Fibroblast of mammary gland (primary cell): ENCODE data around the gene HSD11B1L.
"Not testable (repeated sequence)": the region's sequence is repeated elsewhere in the genome, so short reads cannot be mapped to it uniquely, and the experiment has no call there.

Experiments used
- DNase-seq: peaks from one replicate; pipeline ENCODE4 v3.0.0-alpha.2; 2010; ENCODE audit warnings: low read depth
- H3K4me3 ChIP-seq: 2 replicates; pipeline ENCODE4 v1.5.1; 2011; ENCODE audit warnings: low read depth, mild to moderate bottlenecking, low read length, moderate library complexity; ENCODE audit not compliant: control insufficient read depth
- TF ChIP-seq, protein P1 (sequence below): conservative IDR thresholded peaks from 2 replicates; pipeline ENCODE4 v1.5.1; 2011; ENCODE audit warnings: low read depth, low read length, inconsistent platforms; ENCODE audit not compliant: control insufficient read depth, insufficient read depth

HSD11B1L gene

DNA sequence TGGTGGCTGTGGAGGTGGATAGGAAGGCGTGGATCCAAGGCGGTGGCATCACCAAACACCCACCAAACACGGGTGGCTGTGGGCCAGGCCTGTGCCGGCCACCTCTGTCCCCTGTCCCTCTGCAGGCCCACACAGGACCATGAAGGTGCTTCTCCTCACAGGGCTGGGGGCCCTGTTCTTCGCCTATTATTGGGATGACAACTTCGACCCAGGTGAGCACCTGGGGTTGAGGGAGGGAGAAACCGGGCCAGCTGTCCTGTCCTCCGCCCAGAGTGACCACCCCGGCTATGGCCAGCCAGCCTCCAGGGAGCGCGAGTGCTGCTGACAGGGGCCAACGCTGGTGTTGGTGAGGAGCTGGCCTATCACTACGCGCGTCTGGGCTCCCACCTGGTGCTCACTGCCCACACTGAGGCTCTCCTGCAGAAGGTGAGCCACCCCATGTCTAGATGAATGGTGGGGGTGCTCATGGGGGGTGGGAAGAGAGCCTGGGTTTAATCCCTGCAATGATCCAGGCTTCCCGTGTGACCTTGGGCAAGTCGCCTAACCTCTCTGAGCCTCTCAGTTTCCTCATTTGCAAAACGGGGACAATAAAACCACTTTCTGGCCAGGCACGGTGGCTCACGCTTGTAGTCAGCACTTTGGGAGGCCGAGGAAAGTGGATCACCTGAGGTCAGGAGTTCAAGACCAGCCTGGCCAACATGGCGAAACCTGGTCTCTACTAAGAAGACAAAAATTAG, 4.0 kb downstream of the HSD11B1L start:
- no peak overlapping the region for H3K4me3 ChIP-seq
- DNase-seq, result no peak
- TF ChIP-seq, protein P1, sequence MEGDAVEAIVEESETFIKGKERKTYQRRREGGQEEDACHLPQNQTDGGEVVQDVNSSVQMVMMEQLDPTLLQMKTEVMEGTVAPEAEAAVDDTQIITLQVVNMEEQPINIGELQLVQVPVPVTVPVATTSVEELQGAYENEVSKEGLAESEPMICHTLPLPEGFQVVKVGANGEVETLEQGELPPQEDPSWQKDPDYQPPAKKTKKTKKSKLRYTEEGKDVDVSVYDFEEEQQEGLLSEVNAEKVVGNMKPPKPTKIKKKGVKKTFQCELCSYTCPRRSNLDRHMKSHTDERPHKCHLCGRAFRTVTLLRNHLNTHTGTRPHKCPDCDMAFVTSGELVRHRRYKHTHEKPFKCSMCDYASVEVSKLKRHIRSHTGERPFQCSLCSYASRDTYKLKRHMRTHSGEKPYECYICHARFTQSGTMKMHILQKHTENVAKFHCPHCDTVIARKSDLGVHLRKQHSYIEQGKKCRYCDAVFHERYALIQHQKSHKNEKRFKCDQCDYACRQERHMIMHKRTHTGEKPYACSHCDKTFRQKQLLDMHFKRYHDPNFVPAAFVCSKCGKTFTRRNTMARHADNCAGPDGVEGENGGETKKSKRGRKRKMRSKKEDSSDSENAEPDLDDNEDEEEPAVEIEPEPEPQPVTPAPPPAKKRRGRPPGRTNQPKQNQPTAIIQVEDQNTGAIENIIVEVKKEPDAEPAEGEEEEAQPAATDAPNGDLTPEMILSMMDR, result no peak

GRCh38 chr19:5686326-5686646, 5.5 kb downstream of the HSD11B1L start:
- TF ChIP-seq, protein P1, result no peak
- peak overlapping the region; percentile 46 for H3K4me3 ChIP-seq
- DNase-seq, result no peak

DNA sequence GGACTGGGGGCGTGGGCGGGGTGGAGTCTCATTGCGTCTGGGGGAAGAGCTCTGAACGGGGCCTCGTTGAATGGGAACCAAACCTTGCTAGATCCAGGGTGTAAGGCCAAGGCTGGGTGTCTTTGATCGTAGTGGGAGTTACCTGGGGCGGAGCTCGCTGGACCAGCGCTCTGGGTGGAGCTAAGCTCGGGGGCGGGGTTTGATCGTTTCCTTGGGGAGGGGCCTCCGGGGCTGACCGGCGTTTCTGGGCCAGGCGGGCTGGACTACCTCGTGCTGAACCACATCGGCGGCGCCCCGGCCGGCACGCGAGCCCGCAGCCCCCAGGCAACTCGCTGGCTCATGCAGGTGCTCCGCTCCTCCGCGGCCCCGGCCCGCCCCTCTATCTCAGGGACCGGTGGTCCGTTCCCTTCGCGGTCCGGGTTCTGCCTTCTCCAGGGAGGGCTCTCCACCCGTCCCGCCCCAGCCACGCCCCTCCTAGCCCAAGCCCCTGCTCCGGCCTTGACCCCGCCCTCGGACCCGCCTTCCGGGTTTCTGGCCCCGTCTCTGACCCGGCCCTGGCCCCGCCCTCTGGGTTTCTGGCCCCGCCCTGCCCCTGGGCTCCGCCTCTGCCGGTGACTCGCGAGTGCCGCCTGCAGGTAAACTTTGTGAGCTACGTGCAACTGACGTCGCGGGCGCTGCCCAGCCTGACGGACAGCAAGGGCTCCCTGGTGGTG, 6.0 kb downstream of the HSD11B1L start:
- peak overlapping the region; percentile 46 for H3K4me3 ChIP-seq
- peak; percentile 90 for DNase-seq
- TF ChIP-seq, protein P1, result peak; percentile 64

DNA sequence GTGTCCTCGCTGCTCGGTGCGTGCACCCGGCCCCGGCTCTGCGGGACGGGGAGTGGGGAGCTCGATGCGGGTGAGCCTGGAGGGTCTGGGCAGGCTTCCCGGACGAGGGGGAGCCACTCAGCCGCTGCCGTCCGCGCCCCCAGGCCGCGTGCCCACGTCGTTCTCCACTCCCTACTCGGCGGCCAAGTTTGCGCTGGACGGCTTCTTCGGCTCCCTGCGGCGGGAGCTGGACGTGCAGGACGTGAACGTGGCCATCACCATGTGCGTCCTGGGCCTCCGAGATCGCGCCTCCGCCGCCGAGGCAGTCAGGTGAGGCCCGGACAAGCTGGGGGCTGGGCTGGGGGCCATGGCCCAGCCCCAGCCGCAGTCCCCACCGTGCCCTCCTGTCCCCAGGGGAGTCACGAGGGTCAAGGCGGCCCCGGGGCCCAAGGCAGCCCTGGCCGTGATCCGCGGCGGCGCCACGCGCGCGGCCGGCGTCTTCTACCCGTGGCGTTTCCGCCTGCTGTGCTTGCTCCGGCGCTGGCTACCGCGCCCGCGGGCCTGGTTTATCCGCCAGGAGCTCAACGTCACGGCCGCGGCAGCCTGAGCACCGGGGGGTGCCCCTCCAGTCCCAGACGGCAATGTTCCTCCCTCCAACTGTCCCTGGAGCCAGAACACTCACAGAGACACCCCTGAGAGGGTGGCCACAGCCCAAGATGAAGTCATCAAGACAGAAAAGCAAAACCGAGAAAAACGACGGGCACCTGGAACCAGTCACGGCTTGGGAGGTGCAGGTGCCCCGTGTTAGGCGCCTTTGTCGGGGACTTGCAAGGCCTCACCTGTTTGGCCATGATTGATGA, 6.8 kb downstream of the HSD11B1L start:
- TF ChIP-seq, protein P1, result no peak
- no peak for DNase-seq
- peak overlapping the region; percentile 34 for H3K4me3 ChIP-seq

DNA sequence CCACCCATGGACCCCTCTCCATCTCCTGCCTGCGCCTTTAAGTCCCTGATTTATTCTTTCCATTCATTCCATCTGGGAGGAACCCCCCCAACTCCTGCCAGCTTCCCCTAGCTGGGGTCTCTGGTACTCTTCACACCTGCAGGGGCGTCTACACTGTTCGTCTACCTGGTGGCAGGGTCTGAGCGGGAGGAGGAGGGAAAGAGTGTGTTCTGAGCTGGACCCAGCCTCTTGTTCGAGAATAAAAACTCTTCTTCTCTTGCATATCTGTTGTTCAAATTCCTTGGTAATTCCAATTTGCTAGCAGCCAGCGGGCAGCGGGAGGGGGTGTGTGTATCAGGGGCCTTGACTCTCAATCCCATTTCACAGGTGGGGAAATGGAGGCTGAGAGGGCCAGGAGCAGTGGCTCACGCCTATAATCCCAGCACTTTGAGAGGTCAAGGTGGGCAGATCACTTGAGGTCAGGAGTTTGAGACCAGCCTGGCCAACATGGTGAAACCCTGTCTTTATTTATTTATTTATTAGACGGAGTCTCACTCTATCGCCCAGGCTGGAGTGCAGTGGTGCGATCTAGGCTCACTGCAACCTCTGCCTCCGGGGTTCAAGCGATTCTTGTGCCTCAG, 7.5 kb downstream of the HSD11B1L start:
- DNase-seq, H3K4me3 ChIP-seq: not testable (repeated sequence)

GRCh38 chr19:5690125-5690954, 9.5 kb downstream of the HSD11B1L start, which contains the start of gene RPL36:
TSS of gene RPL36 (plus strand) at chr19:5690295. CDS start at chr19:5690508, 213 bp downstream.
- peak; percentile 94 for DNase-seq
- TF ChIP-seq, protein P1, result peak; percentile 86
- H3K4me3 ChIP-seq, result peak within 1 kb of the TSS; percentile 97
